HepG2 (cell line): ENCODE data around the gene TRIP4. TPM values are rescaled to one million over a fixed set of nuclear protein-coding genes. Genes with fewer than 3 reads are reported as not detected.

Source experiments
- ATAC-seq: fragments of 200-7000 bp; cut with Tn5 transposase; 3 replicates; pipeline ENCODE4 v1.9.1; 2020; ENCODE audit warnings: mild to moderate bottlenecking, moderate library complexity
- BruUV-seq: library from RNA; stranded (reverse); fragments of 400-500 nt; replicated peaks from 2 replicates; lab custom pipeline; 2021; lab: Mats Ljungman, UMichigan
- CTCF ChIA-PET: fragments of 300-600 bp; formaldehyde crosslinking; extraction: SDS; loops from one replicate; lab custom pipeline; 2021; ENCODE audit warnings: low total read pairs, inconsistent platforms, low intra/inter-chr PET ratio; lab: Yijun Ruan, JAX
- POLR2A ChIA-PET: fragments of 350-600 bp; sonication (Branson Sonifier 250); formaldehyde crosslinking; loops from one replicate; lab custom pipeline; 2020; ENCODE audit warnings: antibody characterized with exemption, inconsistent platforms; lab: Yijun Ruan, JAX
- DNase-seq: peaks from one replicate; pipeline ENCODE4 v3.0.0-alpha.2; 2015; ENCODE audit warnings: low spot score
- FAIRE-seq: peaks from 3 replicates; lab custom pipeline; 2011; peaks lifted over from hg19 to GRCh38; lab: Jason Lieb, UNC
- H2AFZ ChIP-seq: one replicate; pipeline ENCODE4 v1.6.1; 2011; ENCODE audit warnings: low read length, inconsistent platforms
- H3K27ac ChIP-seq: fragments of 300-600 bp; 3 replicates; pipeline ENCODE4 v1.8.0; 2011; ENCODE audit warnings: mixed run types, mild to moderate bottlenecking, mixed read lengths, low read length, inconsistent platforms; ENCODE audit not compliant: insufficient read depth; ENCODE audit errors: extremely low read length
- H3K27me3 ChIP-seq, 2 experiments: fragments of 200-600 bp in 1 of 2; 2 replicates in 1 of 2; 3 replicates in 1 of 2; pipeline versions ENCODE4 v1.6.0 to v1.8.0; 2011; ENCODE audit warnings: low read length in 2 of 2, mild to moderate bottlenecking in 2 of 2, moderate library complexity in 2 of 2, inconsistent platforms in 1 of 2; ENCODE audit not compliant: insufficient read depth in 2 of 2, control insufficient read depth in 1 of 2
- H3K36me3 ChIP-seq, 2 experiments: fragments of 200-600 bp in 1 of 2; replicated peaks in 1 of 2; 2 replicates in 1 of 2; 3 replicates in 1 of 2; pipeline versions ENCODE4 v1.5.1 to v1.8.0; 2011; ENCODE audit warnings: low read length in 2 of 2, inconsistent platforms in 1 of 2; ENCODE audit not compliant: insufficient read depth in 2 of 2, control insufficient read depth in 1 of 2
- H3K4me1 ChIP-seq: 2 replicates; pipeline ENCODE4 v1.5.1; 2012; ENCODE audit warnings: low read length, inconsistent platforms; ENCODE audit not compliant: insufficient read depth
- H3K4me2 ChIP-seq: 2 replicates; pipeline ENCODE4 v1.6.0; 2011; ENCODE audit warnings: low read depth, low read length, inconsistent platforms
- H3K4me3 ChIP-seq, 3 experiments: fragments of 200-600 bp in 1 of 3; sonication (generic), shearing (Covaris generic) in 1 of 3; replicated peaks in 1 of 3; 2 replicates each; pipeline ENCODE4 v1.5.1; 2011 to 2016; ENCODE audit warnings: low read length in 3 of 3, inconsistent platforms in 2 of 3, low read depth in 2 of 3, mild to moderate bottlenecking in 2 of 3, control low read depth in 1 of 3, mixed read lengths in 1 of 3; ENCODE audit not compliant: insufficient read depth in 1 of 3
- H3K79me2 ChIP-seq: one replicate; pipeline ENCODE4 v1.6.1; 2011; ENCODE audit warnings: low read length, inconsistent platforms; ENCODE audit not compliant: insufficient read depth
- H3K9ac ChIP-seq: 2 replicates; pipeline ENCODE4 v1.6.0; 2011; ENCODE audit warnings: mild to moderate bottlenecking, low read depth, low read length, inconsistent platforms; ENCODE audit not compliant: insufficient read depth
- H3K9me3 ChIP-seq: 2 replicates; pipeline ENCODE4 v1.5.1; 2012; ENCODE audit warnings: mild to moderate bottlenecking, low read length
- H4K20me1 ChIP-seq: 2 replicates; pipeline ENCODE4 v1.6.0; 2011; ENCODE audit warnings: inconsistent platforms, mild to moderate bottlenecking, low read length, moderate library complexity; ENCODE audit not compliant: insufficient read depth
- ATRX ChIP-seq: sonication (generic); formaldehyde crosslinking; IDR thresholded peaks from 2 replicates; pipeline ENCODE4 v1.4.0; 2020; ENCODE audit warnings: missing genetic modification reagents, borderline replicate concordance
- IRF2 ChIP-seq: IDR thresholded peaks from 2 replicates; pipeline ENCODE4 v1.6.1; 2018; ENCODE audit warnings: missing genetic modification reagents, missing compliant biosample characterization
- NR2F1 ChIP-seq, 2 experiments: fragments of 450-650 bp in 1 of 2; formaldehyde crosslinking in 1 of 2; IDR thresholded peaks; 2 replicates each; pipeline versions ENCODE4 v1.5.0 to v1.6.1; 2016 to 2020; ENCODE audit warnings: mild to moderate bottlenecking in 1 of 2, missing compliant biosample characterization in 1 of 2, missing genetic modification reagents in 1 of 2, moderate library complexity in 1 of 2
- ZNF530 ChIP-seq: sonication (generic); formaldehyde crosslinking; IDR thresholded peaks from 2 replicates; pipeline ENCODE4 v1.5.0; 2020; ENCODE audit warnings: low read depth, mild to moderate bottlenecking, missing genetic modification reagents
- ZNF891 ChIP-seq: sonication (generic); formaldehyde crosslinking; IDR thresholded peaks from 2 replicates; pipeline ENCODE4 v1.5.0; 2020; ENCODE audit warnings: mild to moderate bottlenecking, missing genetic modification reagents
- WGBS: methylation state at CpG from one replicate; pipeline ENCODE4 v1.1.6; 2017; ENCODE audit warnings: low lambda C conversion rate; 5-methylcytosine and 5-hydroxymethylcytosine counted together
- in situ Hi-C: cut with HindIII; loops from 2 replicates; pipeline ENCODE4 v1.10.0; 2017; ENCODE audit warnings: low pct_unique_long_range_greater_than_20kb; ENCODE audit not compliant: extremely low pct_ligation_motif_present
- intact Hi-C: fragments of 100-400 bp; cut with micrococcal nuclease; formaldehyde crosslinking; loops from one replicate; pipeline ENCODE4 v1.10.0; 2022; ENCODE audit not compliant: unreplicated experiment
- polyA plus RNA-seq, 8 experiments: library from polyadenylated mRNA; depleted of rRNA in 3 of 8; stranded (reverse) in 7 of 8; unstranded in 1 of 8; fragments of >200 nt; fragmentation: Illumina TruSeq in 4 of 8; extraction: Trizol in 4 of 8; gene quantifications; 2 replicates each; pipeline versions ENCODE4 v1.2.1 to v1.2.3, GENCODE V29; 2011 to 2016; ENCODE audit warnings: low read depth in 4 of 8, missing spikeins in 1 of 8, mixed read lengths in 1 of 8; ENCODE audit not compliant: insufficient read depth in 1 of 8
- total RNA-seq, 5 experiments: library from RNA; depleted of rRNA; stranded (reverse); fragments of >200 nt; fragmentation: Illumina TruSeq; extraction: Trizol; gene quantifications; 2 replicates each; pipeline ENCODE4 v1.2.3, GENCODE V29; 2016; ENCODE audit warnings: low read depth in 1 of 5
- TF ChIP-seq, protein P1 (sequence below): sonication (generic); formaldehyde crosslinking; IDR thresholded peaks from 2 replicates; pipeline ENCODE4 v1.5.0; 2020; ENCODE audit warnings: mild to moderate bottlenecking, missing genetic modification reagents, borderline replicate concordance
- TF ChIP-seq, protein P2 (sequence below): sonication (generic); formaldehyde crosslinking; IDR thresholded peaks from 2 replicates; pipeline ENCODE4 v1.4.0; 2020; ENCODE audit warnings: missing genetic modification reagents
- TF ChIP-seq, protein P3 (sequence below): sonication (generic); formaldehyde crosslinking; IDR thresholded peaks from 2 replicates; pipeline ENCODE4 v1.4.0; 2020; ENCODE audit warnings: mild to moderate bottlenecking, missing genetic modification reagents

Gene TRIP4
- total and polyA plus RNA-seq, 2 of the 13 experiments (the other 11 are each of a cell fraction or from before 2014, with no cell fraction given), result 7.1 to 11.8 TPM

DNA sequence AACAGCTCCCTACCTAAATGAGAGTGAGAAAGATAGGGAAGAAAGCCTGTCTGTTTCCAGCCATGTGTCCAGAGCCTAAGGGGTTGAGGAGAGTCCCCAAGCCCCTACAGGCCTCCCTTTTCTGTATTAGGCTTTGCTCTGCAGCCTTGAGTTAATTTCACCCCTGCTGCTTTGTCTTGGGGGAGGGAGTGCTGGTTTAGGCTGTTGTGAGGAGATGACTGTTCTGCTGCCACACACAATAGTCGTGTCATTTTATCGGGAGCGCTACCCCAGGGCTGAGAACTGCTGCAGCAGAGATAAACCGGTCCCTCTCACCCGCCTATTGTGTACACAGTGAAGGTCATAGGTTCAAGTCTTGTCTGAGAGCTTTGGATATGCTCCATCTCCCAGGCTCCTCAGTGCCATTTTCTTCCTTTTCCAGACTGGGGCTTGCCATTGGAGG is 74.1 kb downstream of the TRIP4 start:
- peak; percentile 6 for DNase-seq
- no TSS peak for BruUV-seq
- WGBS, result 13% methylated on average over 5 of the region's 5 CpGs
- intact Hi-C loops (no loop called here), in situ Hi-C loops (no loop called here)
- CTCF ChIA-PET, result no interaction called here
- Histone ChIP-seq H3K9me3 (no peaks in the 10 kb centered on the region), H2AFZ (no peak overlapping the region), H3K4me3 (peak overlapping the region; percentile 65 to 80 (median 69)), H3K27ac (peak overlapping the region; percentile 50), H3K36me3 (no peaks in the 10 kb centered on the region; a peak in 1 of 5 replicates), H3K4me2 (peak overlapping the region; percentile 85), H3K9ac (peak overlapping the region; percentile 62), H3K27me3 (no peaks in the 10 kb centered on the region), H4K20me1 (peaks cover 11% of the 10 kb centered on the region; the same call in 1 of the 2 replicates), H3K79me2 (peaks cover 41% of the 10 kb centered on the region), H3K4me1 (peaks cover 61% of the 10 kb centered on the region)
- peak; percentile 36 for ATAC-seq
- POLR2A ChIA-PET, result interaction anchor here (0.9 kb wide), 1 partner anchor 16 kb away, joined by 3 read pairs; no protein-coding TSS in a partner anchor
- no peak for FAIRE-seq
- TF ChIP-seq, protein P1, sequence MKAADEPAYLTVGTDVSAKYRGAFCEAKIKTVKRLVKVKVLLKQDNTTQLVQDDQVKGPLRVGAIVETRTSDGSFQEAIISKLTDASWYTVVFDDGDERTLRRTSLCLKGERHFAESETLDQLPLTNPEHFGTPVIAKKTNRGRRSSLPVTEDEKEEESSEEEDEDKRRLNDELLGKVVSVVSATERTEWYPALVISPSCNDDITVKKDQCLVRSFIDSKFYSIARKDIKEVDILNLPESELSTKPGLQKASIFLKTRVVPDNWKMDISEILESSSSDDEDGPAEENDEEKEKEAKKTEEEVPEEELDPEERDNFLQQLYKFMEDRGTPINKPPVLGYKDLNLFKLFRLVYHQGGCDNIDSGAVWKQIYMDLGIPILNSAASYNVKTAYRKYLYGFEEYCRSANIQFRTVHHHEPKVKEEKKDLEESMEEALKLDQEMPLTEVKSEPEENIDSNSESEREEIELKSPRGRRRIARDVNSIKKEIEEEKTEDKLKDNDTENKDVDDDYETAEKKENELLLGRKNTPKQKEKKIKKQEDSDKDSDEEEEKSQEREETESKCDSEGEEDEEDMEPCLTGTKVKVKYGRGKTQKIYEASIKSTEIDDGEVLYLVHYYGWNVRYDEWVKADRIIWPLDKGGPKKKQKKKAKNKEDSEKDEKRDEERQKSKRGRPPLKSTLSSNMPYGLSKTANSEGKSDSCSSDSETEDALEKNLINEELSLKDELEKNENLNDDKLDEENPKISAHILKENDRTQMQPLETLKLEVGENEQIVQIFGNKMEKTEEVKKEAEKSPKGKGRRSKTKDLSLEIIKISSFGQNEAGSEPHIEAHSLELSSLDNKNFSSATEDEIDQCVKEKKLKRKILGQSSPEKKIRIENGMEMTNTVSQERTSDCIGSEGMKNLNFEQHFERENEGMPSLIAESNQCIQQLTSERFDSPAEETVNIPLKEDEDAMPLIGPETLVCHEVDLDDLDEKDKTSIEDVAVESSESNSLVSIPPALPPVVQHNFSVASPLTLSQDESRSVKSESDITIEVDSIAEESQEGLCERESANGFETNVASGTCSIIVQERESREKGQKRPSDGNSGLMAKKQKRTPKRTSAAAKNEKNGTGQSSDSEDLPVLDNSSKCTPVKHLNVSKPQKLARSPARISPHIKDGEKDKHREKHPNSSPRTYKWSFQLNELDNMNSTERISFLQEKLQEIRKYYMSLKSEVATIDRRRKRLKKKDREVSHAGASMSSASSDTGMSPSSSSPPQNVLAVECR (CRISPR knock-in tag), result 0 out of 2 replicates have a peak, but pooled peaks have one; percentile 4
- TF ChIP-seq IRF2 (CRISPR knock-in tag) (no peak), ZNF530 (CRISPR knock-in tag) (no peak), ZNF891 (CRISPR knock-in tag) (0 out of 2 replicates have a peak, but pooled peaks have one; percentile 26), ATRX (CRISPR knock-in tag) (no peak), NR2F1 (CRISPR knock-in tag; IDR thresholded peaks at IDR 0.05) (0 out of 4 replicates have a peak, but pooled peaks of 1 of the 2 experiments have one; percentile 9)
- TF ChIP-seq, protein P2, sequence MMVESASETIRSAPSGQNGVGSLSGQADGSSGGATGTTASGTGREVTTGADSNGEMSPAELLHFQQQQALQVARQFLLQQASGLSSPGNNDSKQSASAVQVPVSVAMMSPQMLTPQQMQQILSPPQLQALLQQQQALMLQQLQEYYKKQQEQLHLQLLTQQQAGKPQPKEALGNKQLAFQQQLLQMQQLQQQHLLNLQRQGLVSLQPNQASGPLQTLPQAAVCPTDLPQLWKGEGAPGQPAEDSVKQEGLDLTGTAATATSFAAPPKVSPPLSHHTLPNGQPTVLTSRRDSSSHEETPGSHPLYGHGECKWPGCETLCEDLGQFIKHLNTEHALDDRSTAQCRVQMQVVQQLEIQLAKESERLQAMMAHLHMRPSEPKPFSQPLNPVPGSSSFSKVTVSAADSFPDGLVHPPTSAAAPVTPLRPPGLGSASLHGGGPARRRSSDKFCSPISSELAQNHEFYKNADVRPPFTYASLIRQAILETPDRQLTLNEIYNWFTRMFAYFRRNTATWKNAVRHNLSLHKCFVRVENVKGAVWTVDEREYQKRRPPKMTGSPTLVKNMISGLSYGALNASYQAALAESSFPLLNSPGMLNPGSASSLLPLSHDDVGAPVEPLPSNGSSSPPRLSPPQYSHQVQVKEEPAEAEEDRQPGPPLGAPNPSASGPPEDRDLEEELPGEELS (CRISPR knock-in tag), result peak; percentile 2; the same call in 1 of the 2 replicates
- TF ChIP-seq, protein P3, sequence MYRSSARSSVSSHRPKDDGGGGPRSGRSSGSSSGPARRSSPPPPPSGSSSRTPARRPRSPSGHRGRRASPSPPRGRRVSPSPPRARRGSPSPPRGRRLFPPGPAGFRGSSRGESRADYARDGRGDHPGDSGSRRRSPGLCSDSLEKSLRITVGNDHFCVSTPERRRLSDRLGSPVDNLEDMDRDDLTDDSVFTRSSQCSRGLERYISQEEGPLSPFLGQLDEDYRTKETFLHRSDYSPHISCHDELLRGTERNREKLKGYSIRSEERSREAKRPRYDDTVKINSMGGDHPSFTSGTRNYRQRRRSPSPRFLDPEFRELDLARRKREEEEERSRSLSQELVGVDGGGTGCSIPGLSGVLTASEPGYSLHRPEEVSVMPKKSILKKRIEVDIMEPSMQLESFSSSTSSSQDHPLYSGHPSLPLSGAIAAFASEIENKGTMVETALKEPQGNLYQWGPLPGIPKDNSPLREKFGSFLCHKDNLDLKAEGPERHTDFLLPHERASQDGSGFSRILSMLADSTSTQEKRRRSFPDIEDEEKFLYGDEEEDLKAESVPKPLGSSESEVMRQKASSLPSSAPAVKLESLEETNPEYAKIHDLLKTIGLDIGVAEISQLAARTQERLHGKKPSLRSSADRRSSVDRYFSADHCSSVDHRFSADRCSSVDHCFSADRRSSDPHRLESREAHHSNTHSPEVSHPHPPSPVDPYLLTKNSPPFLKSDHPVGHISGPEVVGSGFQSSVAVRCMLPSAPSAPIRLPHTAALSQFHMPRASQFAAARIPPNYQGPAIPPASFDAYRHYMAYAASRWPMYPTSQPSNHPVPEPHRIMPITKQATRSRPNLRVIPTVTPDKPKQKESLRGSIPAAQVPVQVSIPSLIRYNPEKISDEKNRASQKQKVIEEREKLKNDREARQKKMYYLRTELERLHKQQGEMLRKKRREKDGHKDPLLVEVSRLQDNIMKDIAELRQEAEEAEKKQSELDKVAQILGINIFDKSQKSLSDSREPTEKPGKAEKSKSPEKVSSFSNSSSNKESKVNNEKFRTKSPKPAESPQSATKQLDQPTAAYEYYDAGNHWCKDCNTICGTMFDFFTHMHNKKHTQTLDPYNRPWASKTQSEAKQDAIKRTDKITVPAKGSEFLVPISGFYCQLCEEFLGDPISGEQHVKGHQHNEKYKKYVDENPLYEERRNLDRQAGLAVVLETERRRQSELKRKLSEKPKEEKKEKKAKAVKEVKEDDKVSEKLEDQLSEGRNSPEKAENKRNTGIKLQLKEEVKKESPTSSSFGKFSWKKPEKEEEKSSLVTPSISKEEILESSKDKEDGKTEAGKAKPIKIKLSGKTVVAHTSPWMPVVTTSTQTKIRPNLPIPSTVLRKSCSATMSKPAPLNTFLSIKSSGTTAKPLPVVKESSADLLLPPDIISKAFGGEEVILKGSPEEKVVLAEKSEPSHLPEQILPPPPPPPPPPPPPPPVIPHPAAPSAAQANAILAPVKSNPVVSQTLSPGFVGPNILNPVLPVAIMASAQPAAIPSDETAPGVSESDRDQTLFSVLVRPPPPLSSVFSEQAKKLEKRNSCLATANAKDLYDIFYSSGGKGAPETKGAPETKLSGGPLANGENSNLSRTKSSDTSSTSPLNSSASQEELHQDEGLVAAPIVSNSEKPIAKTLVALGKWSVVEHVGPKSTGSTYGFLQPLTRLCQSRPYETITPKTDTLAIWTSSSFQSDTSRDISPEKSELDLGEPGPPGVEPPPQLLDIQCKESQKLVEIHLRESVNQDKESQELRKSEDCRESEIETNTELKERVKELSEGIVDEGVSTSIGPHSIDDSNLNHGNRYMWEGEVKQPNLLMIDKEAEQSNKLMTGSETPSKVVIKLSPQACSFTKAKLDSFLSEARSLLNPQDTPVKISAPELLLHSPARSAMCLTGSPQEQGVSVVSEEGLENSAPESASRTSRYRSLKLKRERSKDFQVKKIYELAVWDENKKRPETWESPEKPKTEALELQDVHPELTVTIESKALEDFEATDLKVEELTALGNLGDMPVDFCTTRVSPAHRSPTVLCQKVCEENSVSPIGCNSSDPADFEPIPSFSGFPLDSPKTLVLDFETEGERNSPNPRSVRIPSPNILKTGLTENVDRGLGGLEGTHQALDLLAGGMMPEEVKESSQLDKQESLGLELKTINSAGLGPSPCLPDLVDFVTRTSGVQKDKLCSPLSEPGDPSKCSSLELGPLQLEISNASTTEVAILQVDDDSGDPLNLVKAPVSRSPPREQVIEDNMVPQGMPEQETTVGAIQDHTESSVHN (CRISPR knock-in tag), result no peak
